Tibial nerve (tissue), 3 donors: ENCODE results near the gene CACNA1G.

Experiments
- POLR2A ChIP-seq, 2 donors: fragments of 450-650 bp; IDR thresholded peaks; one replicate each; pipeline ENCODE4 v1.6.1; 2017; ENCODE audit warnings: antibody characterized with exemption in 2 of 2, mild to moderate bottlenecking in 2 of 2, moderate library complexity in 2 of 2
- TF ChIP-seq, protein P1 (sequence below), 5 experiments: fragments of 200-600 bp in 3 of 5; fragments of 450-650 bp in 2 of 5; sonication (generic) in 3 of 5; IDR thresholded peaks; one replicate each; pipeline ENCODE4 v1.5.1; 2016 to 2019; ENCODE audit warnings: antibody characterized with exemption in 5 of 5, mild to moderate bottlenecking in 3 of 5, moderate library complexity in 2 of 5

DNA sequence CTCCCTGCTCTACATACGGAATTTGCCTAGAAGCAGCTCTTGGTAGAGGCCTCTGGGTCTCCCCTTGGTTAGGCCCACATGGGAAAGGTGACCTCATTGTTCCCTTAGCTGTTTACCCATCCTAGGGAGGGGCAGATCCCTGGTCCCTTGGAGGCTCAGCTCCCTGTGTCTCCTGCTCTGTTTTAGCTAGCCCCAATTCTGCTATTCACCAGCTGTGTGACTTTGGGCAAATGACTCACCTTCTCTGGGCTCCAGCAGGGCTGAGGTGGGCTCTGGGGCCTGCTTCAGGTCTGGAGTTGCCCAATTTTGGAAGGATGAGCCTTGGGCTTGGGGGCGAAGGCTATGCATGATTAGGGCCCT lies 78.1 kb downstream of the CACNA1G start:
- TF ChIP-seq, protein P1, sequence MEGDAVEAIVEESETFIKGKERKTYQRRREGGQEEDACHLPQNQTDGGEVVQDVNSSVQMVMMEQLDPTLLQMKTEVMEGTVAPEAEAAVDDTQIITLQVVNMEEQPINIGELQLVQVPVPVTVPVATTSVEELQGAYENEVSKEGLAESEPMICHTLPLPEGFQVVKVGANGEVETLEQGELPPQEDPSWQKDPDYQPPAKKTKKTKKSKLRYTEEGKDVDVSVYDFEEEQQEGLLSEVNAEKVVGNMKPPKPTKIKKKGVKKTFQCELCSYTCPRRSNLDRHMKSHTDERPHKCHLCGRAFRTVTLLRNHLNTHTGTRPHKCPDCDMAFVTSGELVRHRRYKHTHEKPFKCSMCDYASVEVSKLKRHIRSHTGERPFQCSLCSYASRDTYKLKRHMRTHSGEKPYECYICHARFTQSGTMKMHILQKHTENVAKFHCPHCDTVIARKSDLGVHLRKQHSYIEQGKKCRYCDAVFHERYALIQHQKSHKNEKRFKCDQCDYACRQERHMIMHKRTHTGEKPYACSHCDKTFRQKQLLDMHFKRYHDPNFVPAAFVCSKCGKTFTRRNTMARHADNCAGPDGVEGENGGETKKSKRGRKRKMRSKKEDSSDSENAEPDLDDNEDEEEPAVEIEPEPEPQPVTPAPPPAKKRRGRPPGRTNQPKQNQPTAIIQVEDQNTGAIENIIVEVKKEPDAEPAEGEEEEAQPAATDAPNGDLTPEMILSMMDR (IDR thresholded peaks at IDR 0.05), result no peak
- TF ChIP-seq POLR2A (IDR thresholded peaks at IDR 0.05), result no peak
